Measurements from ENCODE around the gene CREB1. TPM values are rescaled to one million over a fixed set of nuclear protein-coding genes. Genes with fewer than 3 reads are reported as not detected.

The CREB1 gene
- total RNA-seq, 1 donor from 2014 or later = 108 TPM

GRCh38 chr2:207546822-207547221, 17.1 kb downstream of the CREB1 start:
- TF ChIP-seq, protein P1, sequence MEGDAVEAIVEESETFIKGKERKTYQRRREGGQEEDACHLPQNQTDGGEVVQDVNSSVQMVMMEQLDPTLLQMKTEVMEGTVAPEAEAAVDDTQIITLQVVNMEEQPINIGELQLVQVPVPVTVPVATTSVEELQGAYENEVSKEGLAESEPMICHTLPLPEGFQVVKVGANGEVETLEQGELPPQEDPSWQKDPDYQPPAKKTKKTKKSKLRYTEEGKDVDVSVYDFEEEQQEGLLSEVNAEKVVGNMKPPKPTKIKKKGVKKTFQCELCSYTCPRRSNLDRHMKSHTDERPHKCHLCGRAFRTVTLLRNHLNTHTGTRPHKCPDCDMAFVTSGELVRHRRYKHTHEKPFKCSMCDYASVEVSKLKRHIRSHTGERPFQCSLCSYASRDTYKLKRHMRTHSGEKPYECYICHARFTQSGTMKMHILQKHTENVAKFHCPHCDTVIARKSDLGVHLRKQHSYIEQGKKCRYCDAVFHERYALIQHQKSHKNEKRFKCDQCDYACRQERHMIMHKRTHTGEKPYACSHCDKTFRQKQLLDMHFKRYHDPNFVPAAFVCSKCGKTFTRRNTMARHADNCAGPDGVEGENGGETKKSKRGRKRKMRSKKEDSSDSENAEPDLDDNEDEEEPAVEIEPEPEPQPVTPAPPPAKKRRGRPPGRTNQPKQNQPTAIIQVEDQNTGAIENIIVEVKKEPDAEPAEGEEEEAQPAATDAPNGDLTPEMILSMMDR (IDR thresholded peaks at IDR 0.05; ENCODE audit: partially characterized antibody, unreplicated experiment) = no peak
- H3K36me3 Mint-ChIP-seq (ENCODE audit: unreplicated experiment) = no peaks in the 10 kb centered on the region
- H3K27ac Mint-ChIP-seq (ENCODE audit: unreplicated experiment) = no peak overlapping the region
- no peak for DNase-seq
- no peaks in the 10 kb centered on the region for H3K9me3 Mint-ChIP-seq (ENCODE audit: unreplicated experiment)
- no peaks in the 10 kb centered on the region for H3K27me3 Mint-ChIP-seq (ENCODE audit: unreplicated experiment)
- no peak overlapping the region for H3K4me3 Mint-ChIP-seq (ENCODE audit: unreplicated experiment)
- H3K4me1 Mint-ChIP-seq (ENCODE audit: low read depth, unreplicated experiment) = peaks cover 17% of the 10 kb centered on the region

DNA sequence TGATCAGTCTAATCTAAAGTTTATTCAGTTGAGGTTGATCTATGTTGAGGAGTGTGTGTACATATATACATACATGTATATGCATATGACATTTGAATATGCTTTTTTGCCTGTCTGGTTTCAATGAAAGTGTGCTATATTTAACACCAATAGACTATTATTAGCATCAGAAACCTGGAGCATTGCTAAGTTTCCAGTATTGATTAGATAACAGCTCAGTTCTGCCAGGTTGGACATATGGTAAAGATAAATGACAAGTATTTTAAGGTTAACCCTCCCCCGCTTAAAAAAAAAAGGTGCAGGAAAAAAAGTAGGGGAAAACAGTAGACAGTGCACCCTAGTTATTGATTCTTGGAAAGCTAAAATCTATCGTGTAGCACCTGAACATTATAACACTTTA, 19.4 kb downstream of the CREB1 start:
- Mint-ChIP-seq H3K27ac (ENCODE audit: unreplicated experiment) (peak overlapping the region; percentile 26), H3K9me3 (ENCODE audit: unreplicated experiment) (peaks cover 1% of the 10 kb centered on the region), H3K27me3 (ENCODE audit: unreplicated experiment) (no peaks in the 10 kb centered on the region), H3K4me1 (ENCODE audit: low read depth, unreplicated experiment) (peaks cover 21% of the 10 kb centered on the region), H3K36me3 (ENCODE audit: unreplicated experiment) (no peaks in the 10 kb centered on the region), H3K4me3 (ENCODE audit: unreplicated experiment) (no peak overlapping the region)
- TF ChIP-seq, protein P1 (IDR thresholded peaks at IDR 0.05; ENCODE audit: partially characterized antibody, unreplicated experiment) = no peak
- no peak for DNase-seq

DNA sequence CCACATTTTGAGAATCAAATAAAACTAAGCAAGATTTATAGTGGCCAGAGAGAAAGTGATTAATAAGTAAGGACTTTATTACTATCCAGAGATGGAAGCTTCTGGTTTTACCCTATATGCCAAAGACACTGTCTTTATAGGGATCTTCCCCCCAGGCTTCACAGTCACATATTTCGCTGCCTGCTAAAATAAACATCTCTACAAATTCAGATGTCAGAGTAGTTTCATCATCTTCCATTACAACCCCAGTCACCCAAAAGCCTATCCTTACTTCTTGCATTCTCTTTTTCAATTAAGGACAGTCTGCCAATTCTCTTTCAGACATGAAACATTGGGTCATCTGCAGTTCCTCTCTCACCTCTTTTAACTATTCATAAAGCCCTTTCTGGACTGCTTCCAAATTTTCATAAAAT, 28.3 kb downstream of the CREB1 start:
- H3K27me3 Mint-ChIP-seq (ENCODE audit: unreplicated experiment) = no peaks in the 10 kb centered on the region
- peaks cover 2% of the 10 kb centered on the region for H3K9me3 Mint-ChIP-seq (ENCODE audit: unreplicated experiment)
- H3K27ac Mint-ChIP-seq (ENCODE audit: unreplicated experiment) = peak overlapping the region; percentile 40
- peaks cover 15% of the 10 kb centered on the region for H3K4me1 Mint-ChIP-seq (ENCODE audit: low read depth, unreplicated experiment)
- H3K4me3 Mint-ChIP-seq (ENCODE audit: unreplicated experiment) = no peak overlapping the region
- DNase-seq = no peak
- H3K36me3 Mint-ChIP-seq (ENCODE audit: unreplicated experiment) = no peaks in the 10 kb centered on the region
- TF ChIP-seq, protein P1 (IDR thresholded peaks at IDR 0.05; ENCODE audit: partially characterized antibody, unreplicated experiment) = no peak

DNA sequence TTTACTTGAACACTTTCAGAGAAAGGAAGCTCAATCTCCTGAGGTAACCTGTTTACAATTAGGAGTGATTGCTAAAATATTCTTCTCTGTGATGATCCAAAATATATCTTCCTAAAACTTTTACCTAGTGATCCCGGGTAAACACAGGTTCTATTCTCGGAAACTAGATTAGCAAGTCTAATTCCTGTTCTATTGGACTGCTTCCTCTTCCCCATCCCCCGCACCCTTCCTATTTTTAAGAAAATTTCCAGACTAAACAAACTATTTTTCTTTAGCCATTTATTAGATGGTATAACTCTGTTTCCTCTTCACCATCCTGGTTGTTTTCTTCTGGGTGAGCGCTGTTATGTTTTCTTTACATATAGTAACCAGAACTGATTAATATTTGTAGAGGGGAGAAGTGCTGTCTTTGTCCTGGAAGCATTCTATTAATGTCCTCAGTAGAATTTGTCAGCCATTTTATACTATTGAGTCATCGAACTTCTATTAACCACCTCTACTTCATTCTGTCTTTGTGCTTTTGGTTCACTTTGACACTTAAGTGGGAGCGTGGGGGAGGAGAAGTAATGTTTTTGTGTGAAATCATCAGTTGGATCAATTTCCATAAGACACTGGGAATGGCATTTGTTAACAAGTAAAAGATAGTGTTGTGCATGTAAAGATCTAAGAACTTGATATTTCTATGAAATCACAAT, 31.8 kb downstream of the CREB1 start:
- H3K4me1 Mint-ChIP-seq (ENCODE audit: low read depth, unreplicated experiment) = peaks cover 12% of the 10 kb centered on the region
- TF ChIP-seq, protein P1 (IDR thresholded peaks at IDR 0.05; ENCODE audit: partially characterized antibody, unreplicated experiment) = no peak
- no peaks in the 10 kb centered on the region for H3K27me3 Mint-ChIP-seq (ENCODE audit: unreplicated experiment)
- H3K9me3 Mint-ChIP-seq (ENCODE audit: unreplicated experiment) = peaks cover 2% of the 10 kb centered on the region
- no peak overlapping the region for H3K27ac Mint-ChIP-seq (ENCODE audit: unreplicated experiment)
- no peak overlapping the region for H3K4me3 Mint-ChIP-seq (ENCODE audit: unreplicated experiment)
- no peak for DNase-seq
- no peaks in the 10 kb centered on the region for H3K36me3 Mint-ChIP-seq (ENCODE audit: unreplicated experiment)

GRCh38 chr2:207565736-207566500, 36.2 kb downstream of the CREB1 start:
- no peaks in the 10 kb centered on the region for H3K9me3 Mint-ChIP-seq (ENCODE audit: unreplicated experiment)
- TF ChIP-seq, protein P1 (IDR thresholded peaks at IDR 0.05; ENCODE audit: partially characterized antibody, unreplicated experiment) = no peak
- no peaks in the 10 kb centered on the region for H3K36me3 Mint-ChIP-seq (ENCODE audit: unreplicated experiment)
- peaks cover 7% of the 10 kb centered on the region for H3K4me1 Mint-ChIP-seq (ENCODE audit: low read depth, unreplicated experiment)
- no peaks in the 10 kb centered on the region for H3K27me3 Mint-ChIP-seq (ENCODE audit: unreplicated experiment)
- DNase-seq = no peak
- no peak overlapping the region for H3K27ac Mint-ChIP-seq (ENCODE audit: unreplicated experiment)
- no peak overlapping the region for H3K4me3 Mint-ChIP-seq (ENCODE audit: unreplicated experiment)
